Activated T-cell treated with anti-CD3 and anti-CD28 coated beads for 48 hours (primary cell): ENCODE measurements around the gene AGPAT3.

Experiments used
- DNase-seq: peaks from one replicate; pipeline ENCODE4 v3.0.0-alpha.2; 2020; ENCODE audit warnings: low read depth

AGPAT3 gene

GRCh38 chr21:43937891-43938309, 72.9 kb downstream of the AGPAT3 start:
- no peak for DNase-seq

DNA sequence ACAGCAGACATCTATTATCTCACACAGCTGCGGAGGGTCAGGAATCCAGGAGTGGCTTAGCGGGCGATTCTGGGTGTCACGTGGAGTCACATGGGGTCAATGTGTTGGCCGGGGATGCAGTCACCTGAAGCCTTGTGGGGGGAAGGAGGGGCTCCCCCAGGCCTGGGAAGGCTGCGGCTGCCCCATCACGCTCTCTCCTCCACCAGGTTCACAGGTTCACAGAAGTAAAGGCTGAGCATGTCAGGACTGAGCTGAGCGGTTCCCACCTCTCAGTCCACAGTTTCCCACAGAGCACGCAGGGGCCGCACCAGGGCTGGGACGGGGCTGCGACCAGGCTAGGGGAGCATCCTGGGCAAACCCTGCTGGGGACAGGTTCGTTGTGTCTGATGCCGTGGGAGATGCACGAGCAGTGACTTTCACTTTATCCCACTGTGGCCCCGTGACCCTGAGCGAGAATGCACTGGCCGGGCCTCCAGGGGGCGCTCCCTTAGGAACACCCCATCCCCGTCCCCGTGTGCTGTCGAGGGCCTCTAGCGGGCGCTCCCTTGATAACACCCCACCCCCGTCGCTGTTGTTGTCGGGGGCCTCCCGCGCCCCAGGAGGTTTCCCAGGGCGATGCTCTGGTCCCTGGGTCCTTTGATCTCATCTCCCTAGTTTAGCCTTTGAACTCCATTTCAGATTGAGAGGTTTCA, 73.9 kb downstream of the AGPAT3 start:
- peak; percentile 86 for DNase-seq

GRCh38 chr21:43939443-43940328, 74.7 kb downstream of the AGPAT3 start:
- DNase-seq, result no peak

- no peak for DNase-seq
These were observed 75.5 kb downstream of the AGPAT3 start for GRCh38 chr21:43940329-43941050.

DNA sequence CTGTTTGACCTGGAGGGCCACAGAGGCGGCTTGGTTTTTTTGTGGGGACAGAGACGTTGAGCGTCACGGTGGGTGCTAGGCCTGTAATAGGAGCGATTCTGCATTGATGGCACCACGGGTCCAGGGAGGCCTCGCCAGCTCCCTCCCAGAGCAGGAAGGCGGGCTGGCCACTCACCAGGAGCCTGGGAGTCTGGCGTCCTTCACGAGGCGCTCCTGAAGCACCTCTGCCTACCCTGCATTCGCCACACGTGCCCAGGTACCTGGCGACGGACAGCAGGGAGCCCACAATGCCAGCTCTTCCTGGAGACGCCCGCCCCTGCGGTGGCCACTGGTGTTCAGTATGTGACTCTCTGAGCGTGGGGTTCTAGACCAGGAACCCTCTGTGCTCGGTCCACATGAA, 77.2 kb downstream of the AGPAT3 start:
- no peak for DNase-seq

DNA sequence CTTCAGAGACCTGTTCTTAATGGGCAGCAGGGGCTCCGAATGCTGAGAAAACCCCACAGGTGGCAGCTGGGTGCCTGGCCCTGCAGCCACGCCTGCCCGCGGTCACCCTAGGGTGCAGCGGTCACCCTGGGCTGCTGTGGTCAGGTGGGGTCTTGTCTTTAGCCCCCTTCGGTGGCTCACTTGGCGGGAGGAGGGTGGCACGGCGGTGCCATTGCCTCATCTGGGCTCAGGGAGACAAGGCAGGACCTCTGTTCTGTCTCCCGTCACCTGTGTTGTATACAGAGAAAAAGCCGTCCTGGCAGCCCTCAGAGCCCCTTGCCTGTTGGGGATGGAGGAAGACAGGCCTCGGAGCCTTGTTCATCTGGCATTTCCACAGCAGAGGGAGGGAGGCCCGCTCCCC, 77.6 kb downstream of the AGPAT3 start:
- no peak for DNase-seq

- no peak for DNase-seq
These were observed 78.6 kb downstream of the AGPAT3 start for GRCh38 chr21:43943512-43944077.

GRCh38 chr21:43944078-43944633, 79.1 kb downstream of the AGPAT3 start:
- no peak for DNase-seq

DNA sequence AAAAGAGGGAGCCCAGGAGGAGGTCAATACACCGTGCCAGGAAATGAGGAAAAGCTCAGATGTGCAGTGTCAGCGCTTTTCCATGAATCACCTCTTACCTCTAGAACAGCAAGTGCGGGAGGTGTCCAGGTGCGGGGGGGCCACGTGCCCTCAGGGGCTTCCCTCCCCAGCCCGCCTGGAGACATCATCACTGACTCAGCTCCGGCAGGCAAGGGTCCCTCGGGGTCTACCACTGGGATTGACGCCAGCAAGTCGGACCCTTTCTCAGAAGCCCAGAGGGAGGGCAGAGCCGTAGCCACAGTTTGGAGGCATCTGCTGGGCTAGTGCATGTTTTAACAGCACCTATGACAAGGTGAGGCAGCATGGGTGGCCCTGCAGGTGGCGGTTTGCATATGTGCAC, 79.7 kb downstream of the AGPAT3 start:
- DNase-seq, result no peak

- no peak for DNase-seq
These were observed 83.9 kb downstream of the AGPAT3 start for GRCh38 chr21:43948740-43949498.

GRCh38 chr21:43949499-43950208, 84.6 kb downstream of the AGPAT3 start:
- no peak for DNase-seq

DNA sequence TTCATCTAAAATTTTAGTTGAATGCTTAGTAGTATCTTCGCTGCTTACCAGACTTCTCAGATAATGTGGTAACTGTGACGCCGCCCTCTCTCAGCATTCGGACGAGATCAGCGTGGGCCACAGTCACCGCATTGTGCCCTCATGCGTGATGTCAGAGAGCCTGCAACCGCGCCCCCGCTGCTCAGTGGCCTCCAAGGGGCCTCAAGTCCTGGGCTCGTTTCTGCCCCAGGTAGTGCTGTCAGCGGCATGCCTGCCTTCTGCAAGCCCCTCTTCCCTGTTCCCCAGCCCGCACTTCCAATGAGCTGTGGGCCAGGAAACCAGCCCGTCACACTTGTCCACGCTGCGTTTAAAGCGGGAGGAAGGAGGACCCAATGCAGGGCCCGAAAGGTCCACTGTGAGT, 85.5 kb downstream of the AGPAT3 start:
- no peak for DNase-seq

GRCh38 chr21:43950936-43951335, 85.9 kb downstream of the AGPAT3 start:
- no peak for DNase-seq

DNA sequence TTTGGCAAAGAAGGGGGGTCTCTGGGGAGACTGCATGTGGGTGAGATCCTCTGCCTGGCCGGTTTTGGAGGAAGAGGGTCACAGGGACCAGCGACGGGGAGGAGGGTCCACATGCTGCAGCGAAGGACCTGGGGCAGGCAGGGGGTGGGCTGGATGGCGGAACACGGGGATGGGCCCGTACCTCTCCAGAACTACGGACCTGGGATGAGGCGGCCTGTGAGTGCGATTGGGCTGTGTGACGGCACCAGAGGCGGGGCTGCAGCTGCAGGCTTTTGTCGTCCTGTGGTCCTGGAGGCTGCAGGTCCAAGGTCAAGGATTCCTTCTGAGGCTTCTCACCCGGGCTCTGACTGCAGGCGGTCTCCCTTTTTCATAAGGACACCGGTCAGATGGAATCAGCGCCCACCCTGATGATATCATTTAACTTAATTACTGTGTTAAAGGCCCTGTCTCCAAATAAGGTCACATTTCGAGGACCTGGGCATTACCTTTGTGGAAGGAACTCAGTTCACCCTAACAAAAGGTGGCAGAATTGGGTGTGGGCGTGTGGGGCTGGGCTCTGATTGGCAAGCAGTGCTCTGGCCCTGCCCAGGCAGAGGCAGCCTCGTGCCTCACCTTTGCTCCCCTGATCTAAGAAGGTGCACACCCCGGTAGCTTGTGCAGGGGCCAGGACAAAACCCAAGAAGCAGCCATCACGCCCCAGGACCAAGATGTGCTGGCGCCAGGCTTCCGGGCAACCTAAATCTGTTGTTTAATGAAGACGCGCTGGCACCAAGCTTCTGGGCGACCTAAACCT, 87.1 kb downstream of the AGPAT3 start:
- no peak for DNase-seq

DNA sequence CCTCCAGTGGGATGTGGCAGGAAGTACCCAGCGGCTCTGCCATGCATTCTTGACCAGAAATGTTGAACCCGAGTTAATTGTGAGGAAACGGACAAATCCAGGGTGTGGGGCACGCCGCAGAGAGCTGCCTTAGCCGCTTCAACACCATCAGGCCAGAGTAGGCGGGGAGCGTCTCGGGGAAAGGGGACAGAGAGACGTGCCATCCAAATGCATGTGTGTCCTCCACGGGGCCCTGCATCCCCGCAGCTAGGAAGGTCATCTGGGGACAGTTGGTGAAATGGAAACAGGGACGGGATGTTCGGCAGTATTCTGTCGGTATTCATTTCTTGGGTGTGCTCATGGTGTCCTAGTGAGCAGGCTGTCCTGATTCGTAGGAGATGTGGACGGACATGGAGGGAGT, 88.0 kb downstream of the AGPAT3 start:
- DNase-seq, result no peak

DNA sequence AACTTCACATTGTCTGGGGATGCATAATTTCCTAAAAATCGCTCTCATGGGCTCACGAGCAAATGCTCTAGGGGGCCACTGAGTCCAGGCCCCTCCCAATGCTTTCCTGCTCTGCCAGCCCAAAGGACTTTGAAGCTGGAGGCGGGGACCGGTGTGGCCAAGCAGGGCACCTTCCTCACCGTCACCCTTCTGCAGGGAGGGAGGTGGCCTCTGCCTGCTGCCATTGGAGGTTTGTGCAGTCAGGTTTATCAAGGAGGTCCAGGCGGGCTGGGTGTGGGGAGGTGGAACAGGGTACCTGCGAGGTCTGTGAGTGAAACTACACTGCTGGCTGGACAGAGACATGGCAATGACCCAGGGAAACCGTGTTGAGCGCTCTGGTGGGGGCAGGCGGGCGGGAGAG, 89.0 kb downstream of the AGPAT3 start:
- no peak for DNase-seq

DNA sequence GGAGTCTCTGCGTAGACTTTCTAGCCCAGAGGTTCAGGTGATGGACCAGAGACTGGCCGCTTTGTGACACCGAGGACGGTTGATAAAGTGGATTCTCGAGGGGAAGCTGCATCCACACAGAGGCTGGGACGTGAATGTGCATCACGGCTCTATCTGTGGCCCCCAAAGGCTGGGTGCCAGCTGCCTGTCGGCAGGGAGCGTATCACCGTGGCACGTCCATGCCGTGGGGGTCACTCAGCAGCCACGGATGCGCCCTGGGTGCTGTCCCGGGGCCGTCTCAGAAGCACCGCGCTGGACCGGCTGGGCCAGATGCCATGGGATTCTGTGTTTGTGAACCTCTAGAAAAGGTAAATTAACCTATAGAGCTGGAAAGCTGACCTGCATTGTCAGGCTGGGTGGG, 89.9 kb downstream of the AGPAT3 start:
- no peak for DNase-seq

GRCh38 chr21:43956019-43956669, 91.1 kb downstream of the AGPAT3 start:
- no peak for DNase-seq

DNA sequence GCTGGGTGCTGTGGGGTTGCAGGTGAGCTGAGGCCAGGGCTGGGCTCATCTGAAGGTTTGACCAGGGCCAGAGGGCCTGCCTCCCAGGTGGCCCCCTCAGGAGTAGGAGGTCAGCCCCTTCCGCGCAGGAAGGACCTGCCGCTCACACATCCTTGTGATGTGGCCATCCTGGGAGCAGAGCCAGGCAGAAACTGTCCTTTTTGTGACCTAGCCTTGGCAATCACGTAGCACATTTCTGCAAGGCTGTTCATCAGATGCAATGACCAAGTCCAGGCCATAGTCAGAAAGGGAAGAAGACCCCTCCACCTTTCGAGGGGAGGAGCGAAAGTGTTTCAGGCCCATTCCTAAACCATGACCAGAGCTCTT, 91.6 kb downstream of the AGPAT3 start:
- DNase-seq, result no peak
